Cardiac septum (tissue), 1 donor: ENCODE results near the gene PDK1. TPM values are rescaled to one million over a fixed set of nuclear protein-coding genes. Genes with fewer than 3 reads are reported as not detected.
"Not testable (repeated sequence)": the region's sequence is repeated elsewhere in the genome, so short reads cannot be mapped to it uniquely, and the experiment has no call there.

Experiments used
- DNase-seq: peaks from one replicate; pipeline ENCODE4 v3.0.0-alpha.2; 2020; ENCODE audit warnings: low spot score
- intact Hi-C: fragments of 100-400 bp; cut with DNase I; formaldehyde crosslinking; loops from one replicate; pipeline ENCODE4 v1.14.0; 2022
- total RNA-seq: library from RNA; stranded (reverse); fragmentation: NEBNext Ultra II Directional; extraction: Animal tissue kit (Norgen Biotek cat#: 25700); gene quantifications from one replicate; pipeline ENCODE4 v1.2.1, GENCODE V29; 2021
- donor health status: DM: no; HTN: no; CAD: no.

Gene PDK1
- total RNA-seq, 1 donor from 2014 or later, result 46.2 TPM

DNA sequence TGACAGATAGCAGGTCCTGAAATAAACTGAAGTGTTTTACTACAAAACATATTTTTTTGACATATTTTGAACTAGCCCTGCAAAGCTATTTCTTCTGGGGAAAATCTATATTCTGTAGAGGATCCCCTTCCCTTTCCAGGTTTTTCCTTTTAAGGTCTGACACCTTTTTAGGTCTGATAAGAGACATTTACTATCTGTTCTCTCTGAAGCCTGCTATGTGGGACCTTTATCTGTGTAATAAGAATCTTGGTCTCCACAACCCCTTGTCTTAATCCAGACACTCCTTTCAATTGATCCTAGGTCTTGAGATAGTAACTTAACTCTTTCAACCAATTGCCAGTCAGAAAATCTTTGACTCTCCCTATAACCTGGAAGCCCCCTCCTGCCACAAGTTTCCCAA, 5.5 kb upstream of the PDK1 start:
- DNase-seq, result no peak
- intact Hi-C loops, result no loop called here

GRCh38 chr2:172551271-172551670, 4.6 kb upstream of the PDK1 start:
- intact Hi-C loops, result no loop called here

GRCh38 chr2:172552547-172553291, 3.2 kb upstream of the PDK1 start:
- no peak for DNase-seq
- intact Hi-C loops, result no loop called here

More at GRCh38 chr2:172551271-172551670, 4.6 kb upstream of the PDK1 start:
- no peak for DNase-seq

DNA sequence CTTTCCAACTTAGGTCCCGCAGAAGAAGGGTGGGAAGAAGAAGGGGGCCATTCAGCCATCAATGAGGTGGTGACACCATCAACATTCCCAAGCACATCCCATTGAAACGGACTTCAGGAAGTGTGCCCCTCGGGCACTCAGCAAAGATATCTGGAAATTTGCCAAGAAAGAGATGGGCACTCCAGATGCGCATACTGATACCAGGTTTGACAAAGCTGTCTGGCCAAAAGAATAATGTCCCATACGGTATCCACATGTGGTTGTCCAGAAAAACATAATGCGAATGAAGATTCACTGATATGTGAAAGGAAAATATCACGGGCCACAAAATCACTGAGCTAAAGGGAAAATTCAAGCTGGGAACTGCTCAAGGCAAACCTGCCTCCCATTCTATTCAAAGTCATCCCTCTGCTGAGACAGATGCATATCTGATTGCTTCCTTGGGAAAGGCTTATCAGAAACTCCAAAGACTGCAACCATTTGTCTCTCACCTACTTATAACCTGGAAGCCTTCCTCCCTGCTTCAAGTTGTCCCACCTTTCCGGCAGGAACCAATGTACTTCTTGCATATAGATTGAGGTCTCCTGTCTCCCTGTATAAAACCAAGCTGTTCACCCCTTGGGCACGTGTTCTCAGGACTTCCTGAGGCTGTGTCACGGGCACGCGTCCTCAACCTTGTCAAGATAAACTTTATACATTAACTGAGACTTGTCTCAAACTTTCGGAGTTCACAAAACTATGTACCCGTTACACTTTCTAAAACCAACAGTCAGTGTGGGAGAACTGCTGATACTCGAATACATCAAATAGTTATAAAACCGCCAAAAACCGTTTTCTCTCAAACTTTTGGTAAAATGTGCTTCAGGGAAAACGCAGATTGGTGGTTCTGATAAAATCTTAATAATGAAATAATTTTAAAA, 1.3 kb upstream of the PDK1 start:
- no peak for DNase-seq
- intact Hi-C loops, result no loop called here

- intact Hi-C loops, result no loop called here
- no peak for DNase-seq
Measured at GRCh38 chr2:172555272-172555521, 693 bp upstream of the PDK1 start.

DNA sequence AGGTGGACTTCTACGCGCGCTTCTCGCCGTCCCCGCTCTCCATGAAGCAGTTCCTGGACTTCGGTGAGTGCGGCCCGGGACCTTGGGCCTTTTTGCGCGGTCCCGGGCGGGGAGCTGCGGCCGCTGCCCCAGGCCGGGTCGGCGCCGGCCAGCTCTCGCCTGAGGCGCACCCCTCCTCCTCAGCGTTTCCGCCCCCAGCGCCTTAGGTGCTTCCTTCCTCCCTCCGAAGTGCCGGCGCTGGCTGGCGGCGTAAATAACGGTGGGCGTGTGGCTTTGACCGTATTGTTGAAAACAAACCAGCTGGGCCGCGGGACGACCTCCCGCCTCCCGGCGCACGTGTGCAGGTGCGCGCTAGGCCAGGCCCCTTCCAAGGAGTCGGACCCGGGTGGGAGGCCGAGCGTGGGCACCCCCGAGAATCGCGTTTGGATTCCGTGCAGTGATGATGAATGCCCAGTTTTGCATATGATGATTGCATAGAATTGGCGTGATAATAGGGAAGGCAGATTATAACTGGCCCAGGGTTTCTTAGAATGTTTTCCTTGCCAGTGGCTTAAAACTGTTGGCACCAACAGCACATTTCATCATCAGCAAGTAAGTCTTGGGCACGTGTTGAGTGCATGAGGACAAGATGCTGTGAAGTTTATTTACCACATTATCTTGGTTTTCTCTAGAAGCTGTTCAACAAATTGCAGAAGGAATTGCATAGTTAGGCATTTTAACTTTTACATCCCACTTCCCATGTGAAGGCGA, 569 bp downstream of the PDK1 start:
- peak; percentile 90 for DNase-seq
- intact Hi-C loops, result no loop called here

DNA sequence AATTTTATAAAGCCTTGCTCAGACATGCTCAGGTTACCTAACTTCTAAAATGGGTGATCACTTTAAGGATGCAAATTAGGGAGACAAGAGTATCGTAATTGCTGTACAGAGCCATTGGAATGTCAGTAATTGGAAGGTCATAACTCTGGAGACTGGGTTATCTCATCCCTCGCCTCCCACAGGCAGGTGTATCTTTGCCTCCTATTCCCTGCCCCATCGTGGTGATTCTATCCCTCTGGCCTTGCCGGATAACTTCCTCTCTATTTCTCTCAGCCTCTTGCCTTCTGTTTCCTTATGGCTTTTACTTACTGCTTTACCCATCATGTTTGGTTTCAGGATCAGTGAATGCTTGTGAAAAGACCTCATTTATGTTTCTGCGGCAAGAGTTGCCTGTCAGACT, 2.5 kb downstream of the PDK1 start:
- no peak for DNase-seq
- intact Hi-C loops, result no loop called here

DNA sequence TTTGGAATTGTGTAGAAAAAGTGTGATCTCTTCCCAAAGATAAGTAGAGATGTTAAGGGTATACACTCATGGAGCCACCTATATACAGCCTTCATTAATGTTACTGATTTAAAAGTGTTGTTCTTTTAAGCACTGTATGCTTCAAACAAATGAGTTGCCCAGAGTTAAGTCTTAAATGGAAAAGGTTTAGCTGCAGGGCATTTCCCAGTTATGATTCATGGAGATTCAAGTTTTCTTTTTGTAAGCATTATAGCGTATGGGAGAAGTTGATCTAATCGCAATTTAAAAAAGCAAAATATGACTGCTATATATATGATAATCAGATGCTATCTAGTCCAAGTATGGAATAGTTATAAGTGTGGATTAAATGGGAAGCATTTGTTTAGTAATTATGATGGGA, 4.8 kb downstream of the PDK1 start:
- DNase-seq, result no peak
- intact Hi-C loops, result no loop called here

- DNase-seq, result no peak
- intact Hi-C loops, result no loop called here
Measured at GRCh38 chr2:172561270-172561669, 5.4 kb downstream of the PDK1 start.

- intact Hi-C loops, result no loop called here
- DNase-seq, result no peak
Measured at GRCh38 chr2:172562298-172562697, 6.4 kb downstream of the PDK1 start.

DNA sequence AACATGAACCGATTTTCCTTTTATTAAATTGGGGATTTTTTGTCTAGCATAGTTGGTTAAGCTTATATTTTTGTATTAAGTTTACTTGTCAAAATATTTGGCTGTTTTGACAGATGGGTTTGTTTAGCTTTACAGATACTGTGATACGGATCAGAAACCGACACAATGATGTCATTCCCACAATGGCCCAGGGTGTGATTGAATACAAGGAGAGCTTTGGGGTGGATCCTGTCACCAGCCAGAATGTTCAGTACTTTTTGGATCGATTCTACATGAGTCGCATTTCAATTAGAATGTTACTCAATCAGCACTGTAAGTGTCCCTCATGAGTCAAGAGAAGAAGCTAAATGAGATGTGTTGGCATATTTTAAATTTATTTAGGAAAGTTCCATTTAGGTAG, 8.5 kb downstream of the PDK1 start:
- intact Hi-C loops, result no loop called here
- DNase-seq, result no peak

GRCh38 chr2:172571245-172571644, 15.4 kb downstream of the PDK1 start:
- intact Hi-C loops, result no loop called here

DNA sequence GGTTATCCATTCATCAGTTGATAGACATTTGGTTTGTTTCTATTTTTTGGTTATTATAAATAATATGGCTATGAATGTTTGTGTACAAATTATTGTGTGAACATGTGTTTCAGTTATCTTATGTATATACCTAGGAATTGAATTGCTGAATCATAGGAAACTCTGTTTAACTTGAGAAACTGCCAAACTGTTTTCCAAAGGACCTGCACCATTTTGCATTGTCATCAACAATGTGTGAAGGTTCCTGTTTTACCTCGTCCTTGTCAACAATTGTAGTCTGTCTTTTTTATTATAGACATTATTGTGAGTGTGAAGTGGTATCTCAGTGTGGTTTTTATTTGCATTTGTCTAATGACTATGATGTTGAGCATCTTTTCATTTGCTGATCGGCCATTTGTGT, 17.1 kb downstream of the PDK1 start:
- intact Hi-C loops, result no loop called here
- no peak for DNase-seq

More at GRCh38 chr2:172571245-172571644, 15.4 kb downstream of the PDK1 start:
- DNase-seq, result no peak

DNA sequence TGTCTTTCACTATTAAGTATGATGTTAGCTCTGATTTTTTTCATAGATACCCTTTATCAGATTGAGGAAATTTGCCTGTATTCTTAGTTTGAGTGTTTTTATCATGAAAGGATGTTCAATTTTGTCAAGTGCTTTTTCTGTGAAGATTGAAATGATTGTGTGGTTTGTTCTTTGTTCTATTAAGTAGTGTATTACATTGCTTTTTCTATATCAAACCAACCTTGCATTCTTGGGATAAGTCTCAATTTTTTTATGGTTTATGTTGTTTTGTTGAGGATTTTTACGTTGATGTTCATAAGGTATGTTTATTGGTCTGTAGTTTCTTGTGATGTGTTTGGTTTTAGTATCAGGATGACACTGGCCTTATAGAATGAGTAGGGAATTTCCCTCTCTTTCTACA, 19.1 kb downstream of the PDK1 start:
- intact Hi-C loops, result no loop called here
- DNase-seq, result no peak

- intact Hi-C loops, result no loop called here
- DNase-seq, result no peak
Measured at GRCh38 chr2:172578054-172578453, 22.2 kb downstream of the PDK1 start.

DNA sequence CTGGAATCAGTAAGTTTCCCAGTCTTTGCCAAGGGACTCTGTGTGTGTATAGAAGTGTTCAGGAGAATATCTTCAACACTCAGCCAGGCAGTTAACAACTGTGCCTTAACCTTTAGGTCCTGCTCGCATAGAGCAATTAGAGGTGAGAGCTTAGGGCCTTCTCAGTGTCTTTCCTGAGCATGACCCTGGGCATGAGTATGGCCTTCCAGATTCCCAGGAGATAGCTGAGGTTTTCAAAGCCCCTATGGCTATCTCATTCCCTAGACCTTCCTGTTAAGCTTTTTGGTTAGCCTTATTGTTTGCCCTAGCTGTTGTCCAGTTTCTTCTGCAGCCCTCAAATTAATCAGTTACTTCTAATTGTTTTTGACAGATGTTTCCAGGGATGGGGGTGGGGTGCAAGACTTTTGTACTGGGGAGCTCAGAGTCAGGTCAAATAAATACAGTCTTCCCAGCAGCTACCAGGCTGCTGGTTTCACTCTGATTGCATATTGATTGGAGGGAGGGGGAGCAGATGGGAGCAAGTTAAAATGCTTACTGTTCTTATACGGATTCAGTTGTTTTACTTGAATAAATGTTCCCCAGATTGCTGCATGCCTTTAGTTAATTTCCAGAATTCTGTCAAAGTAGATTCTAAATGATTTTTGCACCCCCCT, 23.1 kb downstream of the PDK1 start:
- DNase-seq, result no peak
- intact Hi-C loops, result no loop called here

DNA sequence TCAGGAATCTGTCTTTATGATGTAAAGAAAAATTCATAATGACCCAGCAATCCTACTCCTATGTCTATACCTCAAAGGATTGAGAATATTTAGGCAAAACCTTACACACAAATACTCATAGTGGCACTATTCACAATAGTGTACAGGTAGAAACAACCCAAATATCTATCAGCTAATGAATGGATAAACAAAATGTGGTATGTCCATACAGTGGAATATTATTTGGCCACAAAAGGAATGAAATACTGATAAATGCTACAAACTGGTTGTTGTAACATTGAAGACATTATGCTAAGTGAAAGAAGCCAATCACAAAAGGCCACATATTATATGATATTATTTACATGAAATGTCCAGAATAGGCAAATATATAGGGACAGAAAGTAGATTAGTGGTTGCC, 24.7 kb downstream of the PDK1 start:
- DNase-seq, result no peak
- intact Hi-C loops, result no loop called here

DNA sequence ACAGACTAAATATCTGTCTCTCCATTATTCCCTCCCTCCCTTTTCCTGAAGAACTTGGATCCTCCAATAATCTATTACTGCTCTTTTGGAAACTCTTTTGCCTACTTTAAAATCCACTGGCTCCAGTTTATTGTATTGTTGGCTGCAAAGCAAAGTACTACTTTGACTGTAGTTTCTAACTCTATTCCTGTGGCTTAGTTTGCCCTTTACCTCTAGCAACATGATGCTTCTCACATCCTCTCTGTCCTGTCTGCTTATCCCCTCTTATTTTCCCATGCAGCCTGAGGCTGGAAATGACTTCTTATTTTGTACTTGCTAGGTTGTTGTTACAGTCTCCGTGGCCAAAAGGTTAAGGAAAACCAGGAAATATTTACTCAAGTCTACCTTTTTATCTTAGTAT, 26.8 kb downstream of the PDK1 start:
- intact Hi-C loops, result no loop called here
- no peak for DNase-seq

GRCh38 chr2:172586245-172586891, 30.5 kb downstream of the PDK1 start:
- no peak for DNase-seq
- intact Hi-C loops, result no loop called here

DNA sequence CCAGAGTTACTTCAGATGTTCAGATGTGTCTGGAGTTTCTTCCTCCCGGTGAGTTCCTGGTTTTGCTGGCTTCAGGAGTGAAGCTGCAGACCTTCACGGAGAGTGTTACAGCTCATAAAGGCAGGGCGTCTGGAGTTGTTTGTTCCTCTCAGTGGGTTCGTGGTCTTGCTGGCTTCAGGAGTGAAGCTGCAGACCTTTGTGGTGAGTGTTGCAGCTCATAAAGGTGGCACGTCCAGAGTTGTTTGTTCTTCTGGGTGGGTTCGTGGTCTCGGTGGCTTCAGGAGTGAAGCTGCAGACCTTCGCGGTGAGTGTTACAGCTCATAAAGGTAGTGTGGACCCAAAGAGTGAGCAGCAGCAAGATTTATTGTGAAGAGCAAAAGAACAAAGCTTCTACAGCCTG, 31.3 kb downstream of the PDK1 start:
- intact Hi-C loops, DNase-seq: not testable (repeated sequence)
